Neural cell (in vitro differentiated cells): Measurements from ENCODE around the gene FILIP1L. TPM values are rescaled to one million over a fixed set of nuclear protein-coding genes. Genes with fewer than 3 reads are reported as not detected.

Source experiments
- H2AFZ ChIP-seq: fragments of 200-600, 300-800 bp; sonication (generic), shearing (Covaris generic); 2 replicates; pipeline ENCODE4 v1.6.0; 2014; ENCODE audit warnings: low read depth, mild to moderate bottlenecking, antibody characterized with exemption, low read length, moderate library complexity
- H3F3A ChIP-seq: fragments of 200-600 bp; shearing (Covaris generic); 2 replicates; pipeline ENCODE4 v1.6.1; 2016; ENCODE audit warnings: mild to moderate bottlenecking, moderate library complexity, mixed read lengths, antibody characterized with exemption, low read length; ENCODE audit not compliant: insufficient read depth, poor library complexity, severe bottlenecking
- H3K27ac ChIP-seq: fragments of 200-600, 300-800 bp; sonication (generic), shearing (Covaris generic); 2 replicates; pipeline ENCODE4 v1.5.1; 2014; ENCODE audit warnings: mild to moderate bottlenecking, low read length, moderate library complexity
- H3K27me3 ChIP-seq: fragments of 300-800, 200-600 bp; sonication (generic), shearing (Covaris generic); 2 replicates; pipeline ENCODE4 v1.6.0; 2014; ENCODE audit warnings: mild to moderate bottlenecking, low read depth, low read length, moderate library complexity; ENCODE audit not compliant: insufficient read depth
- H3K36me3 ChIP-seq: fragments of 300-800, 200-600 bp; sonication (generic), shearing (Covaris generic); 2 replicates; pipeline ENCODE4 v1.5.1; 2014; ENCODE audit warnings: mild to moderate bottlenecking, antibody characterized with exemption, low read length, moderate library complexity; ENCODE audit not compliant: insufficient read depth
- H3K4me2 ChIP-seq: fragments of 300-800, 200-600 bp; sonication (generic), shearing (Covaris generic); 2 replicates; pipeline ENCODE4 v1.6.0; 2014; ENCODE audit warnings: mild to moderate bottlenecking, low read length
- H3K4me3 ChIP-seq: fragments of 300-800, 200-600 bp; sonication (generic), shearing (Covaris generic); 2 replicates; pipeline ENCODE4 v1.5.1; 2014; ENCODE audit warnings: mild to moderate bottlenecking, low read length, moderate library complexity
- H3K79me2 ChIP-seq: fragments of 200-600 bp; shearing (Covaris generic); replicated peaks from 2 replicates; pipeline ENCODE4 v1.6.0; 2014; ENCODE audit warnings: mild to moderate bottlenecking, low read length, moderate library complexity; ENCODE audit not compliant: insufficient read depth
- H3K9ac ChIP-seq: fragments of 300-800, 200-600 bp; sonication (generic), shearing (Covaris generic); 2 replicates; pipeline ENCODE4 v1.6.1; 2016; ENCODE audit warnings: mild to moderate bottlenecking, low read length, mixed read lengths
- H3K9me2 ChIP-seq: fragments of 200-600 bp; shearing (Covaris generic); 2 replicates; pipeline ENCODE4 v1.6.1; 2016; ENCODE audit warnings: mild to moderate bottlenecking, low read length, mixed read lengths; ENCODE audit not compliant: insufficient read depth
- H3K9me3 ChIP-seq: fragments of 200-600, 300-800 bp; sonication (generic), shearing (Covaris generic); 2 replicates; pipeline ENCODE4 v1.6.1; 2016; ENCODE audit warnings: mild to moderate bottlenecking, mixed run types, low read length, moderate library complexity, mixed read lengths
- H4K20me1 ChIP-seq: fragments of 200-600 bp; shearing (Covaris generic); 2 replicates; pipeline ENCODE4 v1.6.1; 2016; ENCODE audit warnings: mild to moderate bottlenecking, mixed run types; ENCODE audit not compliant: insufficient read depth
- CTCF ChIP-seq: fragments of 450-650 bp; IDR thresholded peaks from 2 replicates; pipeline ENCODE4 v1.5.1; 2014; ENCODE audit warnings: antibody characterized with exemption, mild to moderate bottlenecking, moderate library complexity; ENCODE audit not compliant: poor library complexity, severe bottlenecking
- EP300 ChIP-seq: fragments of 450-650 bp; conservative IDR thresholded peaks from 2 replicates; pipeline ENCODE4 v1.6.1; 2014; ENCODE audit warnings: antibody characterized with exemption, mild to moderate bottlenecking, moderate library complexity; ENCODE audit not compliant: poor library complexity, severe bottlenecking
- EZH2 ChIP-seq: fragments of 200-600, 300-800 bp; shearing (Covaris generic), sonication (generic); IDR thresholded peaks from 2 replicates; pipeline ENCODE4 v1.6.1; 2014; ENCODE audit warnings: antibody characterized with exemption, low read length, borderline replicate concordance, mild to moderate bottlenecking; ENCODE audit not compliant: insufficient read depth, poor library complexity, severe bottlenecking
- MXI1 ChIP-seq: fragments of 450-650 bp; conservative IDR thresholded peaks from 2 replicates; pipeline ENCODE4 v1.6.1; 2014; ENCODE audit warnings: antibody characterized with exemption, mild to moderate bottlenecking; ENCODE audit not compliant: poor library complexity, severe bottlenecking
- POLR2AphosphoS5 ChIP-seq: IDR thresholded peaks from 2 replicates; pipeline ENCODE4 v1.6.1; 2012
- RAD21 ChIP-seq: fragments of 450-650 bp; conservative IDR thresholded peaks from 2 replicates; pipeline ENCODE4 v1.6.1; 2014; ENCODE audit warnings: antibody characterized with exemption, mild to moderate bottlenecking, moderate library complexity
- REST ChIP-seq: IDR thresholded peaks from 2 replicates; pipeline ENCODE4 v1.6.1; 2012; ENCODE audit warnings: borderline replicate concordance
- SMC3 ChIP-seq: fragments of 450-650 bp; conservative IDR thresholded peaks from 2 replicates; pipeline ENCODE4 v1.6.1; 2014; ENCODE audit warnings: antibody characterized with exemption, mild to moderate bottlenecking, moderate library complexity; ENCODE audit not compliant: poor library complexity
- TAF1 ChIP-seq: IDR thresholded peaks from 2 replicates; pipeline ENCODE4 v1.6.1; 2012; ENCODE audit warnings: low read depth
- polyA plus RNA-seq: library from polyadenylated mRNA; depleted of rRNA; stranded (reverse); fragments of >200 nt; gene quantifications from 2 replicates; pipeline ENCODE4 v1.2.3, GENCODE V29; 2014

FILIP1L gene
- polyA plus RNA-seq, 1 donor from 2014 or later: 0.27 TPM

DNA sequence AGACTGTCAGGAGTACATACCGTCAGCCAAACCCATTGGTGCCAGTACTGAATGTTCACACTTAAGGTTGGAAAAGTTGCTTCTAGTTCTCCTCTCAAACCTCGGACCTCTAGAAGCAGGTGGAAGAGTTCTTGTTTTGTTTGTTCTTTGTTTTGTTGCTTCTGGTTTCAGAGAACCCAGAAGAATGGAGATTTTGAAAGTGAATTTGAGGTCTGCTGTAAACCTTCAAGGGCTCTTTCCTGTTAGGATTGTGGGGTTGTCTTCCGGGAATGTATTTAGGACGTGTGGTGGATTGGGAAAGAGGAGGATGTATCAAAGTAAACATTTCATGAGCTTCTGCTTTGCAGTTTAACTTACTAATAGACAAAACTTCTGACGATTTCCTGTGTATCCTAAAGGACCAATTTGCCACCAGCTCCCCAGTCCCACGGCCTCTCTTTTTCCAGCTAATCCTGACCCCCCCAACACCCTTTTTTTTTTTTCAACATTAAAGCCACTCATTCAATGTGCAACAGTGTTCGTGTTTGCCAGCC is 50.3 kb downstream of the FILIP1L start:
- Histone ChIP-seq H3K9me2 (no peaks in the 10 kb centered on the region), H4K20me1 (no peaks in the 10 kb centered on the region), H3K27ac (no peak overlapping the region), H3K9ac (no peak overlapping the region), H3K79me2 (no peaks in the 10 kb centered on the region), H3K36me3 (no peaks in the 10 kb centered on the region), H2AFZ (no peak overlapping the region), H3K4me3 (no peak overlapping the region), H3K9me3 (no peaks in the 10 kb centered on the region), H3K4me2 (no peak overlapping the region), H3K27me3 (no peaks in the 10 kb centered on the region), H3F3A (no peaks in the 10 kb centered on the region)
- no peak for TF ChIP-seq CTCF
- no peak for TF ChIP-seq SMC3
- no peak for TF ChIP-seq TAF1
- no peak for TF ChIP-seq MXI1

GRCh38 chr3:100062665-100063064 is 51.6 kb downstream of the FILIP1L start:
- TF ChIP-seq EP300 (no peak), SMC3 (no peak), MXI1 (no peak), POLR2AphosphoS5 (no peak), EZH2 (no peak), REST (no peak), TAF1 (no peak), CTCF (no peak), RAD21 (no peak)
- Histone ChIP-seq H3K4me3 (no peak overlapping the region), H3K27ac (no peak overlapping the region), H3K79me2 (no peaks in the 10 kb centered on the region), H3K9ac (no peak overlapping the region), H3F3A (no peaks in the 10 kb centered on the region), H3K36me3 (no peaks in the 10 kb centered on the region), H3K9me2 (no peaks in the 10 kb centered on the region), H3K27me3 (no peaks in the 10 kb centered on the region), H2AFZ (no peak overlapping the region), H3K9me3 (no peaks in the 10 kb centered on the region), H3K4me2 (no peak overlapping the region), H4K20me1 (no peaks in the 10 kb centered on the region)
